CD4-positive, alpha-beta T cell treated with Interleukin-17A for 1 hour (primary cell): Measurements from ENCODE around the gene DYNLT1.
"Not testable (repeated sequence)": the region's sequence is repeated elsewhere in the genome, so short reads cannot be mapped to it uniquely, and the experiment has no call there.

ENCODE experiments used
- DNase-seq: peaks from one replicate; pipeline ENCODE4 v3.0.0-alpha.2; 2020

The DYNLT1 gene

DNA sequence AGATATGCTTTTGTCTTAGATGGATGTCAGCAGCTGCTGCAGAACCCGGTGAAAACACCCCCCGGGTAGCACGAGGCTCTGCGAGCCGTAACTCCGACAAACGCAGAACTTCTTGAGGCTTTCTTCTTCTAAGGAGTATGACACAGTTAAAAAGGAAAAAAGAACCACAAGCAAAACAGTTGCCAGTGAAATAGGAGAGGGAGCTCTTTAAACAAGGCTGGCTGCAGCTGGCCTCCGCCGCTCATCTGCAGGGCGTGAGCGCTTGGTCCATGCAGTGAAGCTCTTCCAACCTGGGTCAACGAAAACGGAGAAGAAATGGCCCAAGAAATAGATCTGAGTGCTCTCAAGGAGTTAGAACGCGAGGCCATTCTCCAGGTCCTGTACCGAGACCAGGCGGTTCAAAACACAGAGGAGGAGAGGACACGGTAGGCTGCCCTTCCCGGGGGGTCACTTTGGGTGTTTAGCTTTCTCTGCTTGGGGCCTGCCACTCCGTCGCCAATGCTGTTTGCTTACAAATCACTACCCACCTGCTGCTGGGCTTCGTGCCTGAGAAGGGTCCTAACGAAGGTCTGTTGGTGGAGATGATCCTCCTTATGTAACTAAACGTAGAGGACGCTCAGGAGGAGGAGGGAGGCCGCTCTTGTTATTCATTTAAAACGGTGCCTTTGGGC is 18.5 kb upstream of the DYNLT1 start:
- no peak for DNase-seq

- DNase-seq = no peak
Observed at GRCh38 chr6:158662607-158662953, 18.0 kb upstream of the DYNLT1 start.

DNA sequence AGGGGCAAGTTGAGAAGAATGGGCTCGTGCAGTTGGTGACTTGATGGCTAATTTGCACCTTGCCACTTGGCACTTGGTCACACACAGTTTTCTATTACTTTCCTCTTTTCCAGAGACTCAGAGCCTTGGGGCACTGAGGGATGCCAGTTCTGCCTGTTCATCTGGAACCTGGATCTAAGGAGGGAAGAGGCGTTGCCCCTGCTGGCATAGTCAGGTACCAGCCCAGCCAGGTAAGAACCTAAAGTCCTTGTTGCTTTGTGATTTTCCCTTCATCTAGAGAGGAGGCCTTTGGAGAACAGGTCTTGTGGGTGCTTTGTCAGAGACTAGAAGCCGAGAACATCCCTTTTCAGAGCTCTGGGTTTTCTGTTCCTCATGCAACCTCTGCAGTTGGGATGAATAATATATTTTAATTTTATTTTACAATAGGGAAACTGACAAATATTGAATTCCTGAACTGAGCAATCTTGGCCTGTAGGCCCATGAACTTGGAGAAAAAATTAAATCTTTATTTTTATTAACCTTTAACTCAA is 16.7 kb upstream of the DYNLT1 start:
- no peak for DNase-seq

DNA sequence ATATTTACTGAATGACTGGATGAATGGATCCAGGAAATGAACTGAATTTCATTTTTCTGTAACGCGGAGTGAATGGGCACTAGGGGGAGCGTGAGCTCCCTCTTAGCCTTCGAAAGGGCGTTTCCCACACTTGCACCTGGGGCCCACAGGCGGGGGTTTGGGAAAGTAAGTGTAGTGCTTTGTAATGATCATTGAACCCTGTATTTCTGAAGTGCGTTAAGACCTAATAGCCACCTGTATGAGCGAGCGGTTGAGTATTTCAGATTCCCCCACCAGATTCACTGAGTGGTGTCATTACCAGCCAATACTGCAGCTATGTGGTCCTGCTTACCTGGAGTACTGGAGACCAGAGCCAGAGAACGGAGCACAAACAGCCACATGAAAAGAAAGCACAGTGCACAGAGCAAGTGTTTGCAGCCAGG is 15.8 kb upstream of the DYNLT1 start:
- peak; percentile 60 for DNase-seq

DNA sequence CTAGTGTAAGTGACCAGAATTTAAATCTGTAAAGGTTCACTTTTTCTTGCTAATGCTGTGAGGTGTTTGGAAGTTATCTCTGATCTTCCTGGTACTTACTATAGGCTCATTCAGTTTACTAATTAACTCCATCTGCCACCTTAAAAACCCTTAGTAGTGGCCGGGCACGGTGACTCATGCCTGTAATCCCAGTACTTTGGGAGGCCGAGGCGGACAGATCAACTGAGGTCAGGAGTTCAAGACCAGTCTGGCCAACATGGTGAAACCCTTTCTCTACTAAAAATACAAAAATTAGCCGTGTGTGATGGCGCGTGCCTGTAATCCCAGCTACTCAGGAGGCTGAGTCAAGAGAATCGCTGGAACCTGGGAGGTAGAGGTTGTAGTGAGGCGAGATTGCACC is 12.4 kb upstream of the DYNLT1 start:
- not testable (repeated sequence) for DNase-seq

- no peak for DNase-seq
Observed at GRCh38 chr6:158655569-158656450, 11.3 kb upstream of the DYNLT1 start.

GRCh38 chr6:158654960-158655489 is 10.5 kb upstream of the DYNLT1 start:
- peak; percentile 30 for DNase-seq

DNA sequence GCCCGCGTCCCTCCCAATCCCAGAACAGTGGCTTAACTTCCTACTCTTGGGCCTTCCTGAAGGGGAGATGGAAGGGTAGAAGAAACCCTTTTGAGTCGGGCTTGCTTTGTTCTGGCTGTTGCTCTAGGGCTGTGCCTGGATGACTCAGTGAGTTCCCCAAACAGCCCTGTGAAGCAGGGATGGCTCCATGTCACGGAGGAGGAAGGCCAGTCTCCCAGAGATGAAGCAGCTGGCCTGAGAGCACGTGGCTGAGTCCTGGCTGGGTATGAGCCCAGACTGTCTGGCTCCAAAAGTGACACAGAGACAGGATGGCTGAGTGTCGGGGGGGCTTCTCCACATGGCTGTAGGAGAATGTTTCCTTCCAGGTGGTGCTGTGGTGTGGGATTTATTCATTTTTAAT is 10.0 kb upstream of the DYNLT1 start:
- DNase-seq = peak; percentile 24

DNA sequence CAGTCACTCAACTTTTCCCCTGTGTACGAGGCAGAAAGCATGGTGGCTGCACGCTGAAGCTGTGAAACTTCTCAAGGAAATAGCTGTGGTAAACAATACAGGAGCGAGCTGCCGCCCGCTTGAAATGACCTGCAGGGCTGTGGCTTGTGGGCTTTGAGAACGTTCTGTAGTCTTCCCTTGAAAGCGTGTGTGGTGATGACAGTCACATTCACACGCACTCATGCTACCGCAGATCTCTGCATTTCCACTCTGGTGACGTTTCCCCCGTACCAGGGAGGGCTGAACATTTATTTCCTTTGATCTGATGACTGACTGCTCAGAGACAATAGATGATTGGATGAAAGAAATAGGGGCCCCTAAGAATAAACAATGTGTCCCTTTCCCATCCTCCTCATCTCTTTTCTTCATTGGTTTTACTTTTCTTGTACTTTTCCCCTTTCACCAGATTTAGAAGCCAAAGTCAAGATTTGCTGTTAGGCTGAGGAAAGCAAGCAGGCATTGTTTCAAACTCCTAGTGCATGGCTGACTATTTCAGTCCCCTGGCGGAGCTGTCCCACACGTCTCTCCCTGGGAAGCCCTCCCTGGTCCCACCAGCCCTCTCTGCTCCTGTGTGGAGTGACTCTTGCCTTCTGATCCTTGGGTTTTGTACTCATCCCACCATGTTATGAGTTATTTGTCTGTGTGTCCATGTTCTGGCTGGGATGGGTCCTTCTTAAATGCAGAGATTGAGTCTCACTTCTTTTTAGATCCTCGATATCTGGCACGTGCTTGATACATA is 9.2 kb upstream of the DYNLT1 start:
- peak; percentile 95 for DNase-seq

- DNase-seq = not testable (repeated sequence)
Observed at GRCh38 chr6:158651981-158652737, 7.6 kb upstream of the DYNLT1 start.

DNA sequence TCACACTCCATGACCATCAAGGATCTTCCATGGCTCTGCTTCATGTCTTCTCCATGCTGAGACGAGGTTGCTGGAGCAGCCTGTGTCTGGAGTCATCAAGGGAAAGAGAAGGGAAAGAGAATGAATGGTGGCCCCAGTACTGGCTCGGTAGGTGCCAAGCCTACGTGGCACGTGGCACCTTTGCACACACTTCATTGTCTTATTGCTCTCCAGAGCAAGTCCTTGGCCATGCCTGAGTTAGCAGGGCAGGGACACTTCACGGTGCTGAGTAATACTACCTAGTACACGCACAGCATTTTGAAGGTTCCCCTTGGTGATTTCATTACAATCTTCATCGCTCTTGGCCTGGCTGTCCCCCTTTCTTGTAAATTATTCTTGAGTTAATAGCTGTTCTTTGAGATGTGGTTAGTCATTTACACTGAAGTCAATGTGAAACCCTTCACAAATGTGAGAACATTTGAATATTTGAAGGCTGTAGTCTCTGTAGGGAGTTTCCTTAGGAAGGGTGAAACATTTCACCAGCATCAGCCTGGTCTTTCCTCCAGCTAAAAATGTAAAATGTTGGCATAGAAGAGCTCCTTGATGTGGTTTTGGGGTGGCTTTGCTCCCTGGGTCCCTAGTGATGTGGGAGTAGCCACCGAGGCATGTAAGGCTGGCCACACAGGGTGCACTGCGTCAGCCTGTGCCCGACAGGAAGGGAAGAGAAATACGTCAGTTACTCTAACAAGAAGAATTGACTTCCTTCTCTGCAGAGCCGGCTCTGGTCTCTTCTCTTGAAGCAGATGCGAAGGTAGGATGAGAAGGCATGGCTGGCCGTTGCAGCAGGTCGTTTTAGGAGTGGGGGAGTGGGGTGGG is 5.0 kb upstream of the DYNLT1 start, which contains the start of gene SYTL3:
SYTL3 (plus strand) TSS at position 766 of the 855 bp plus-strand sequence. CDS start 13,215 bp downstream, outside the sequence.
- peak; percentile 91 for DNase-seq

DNA sequence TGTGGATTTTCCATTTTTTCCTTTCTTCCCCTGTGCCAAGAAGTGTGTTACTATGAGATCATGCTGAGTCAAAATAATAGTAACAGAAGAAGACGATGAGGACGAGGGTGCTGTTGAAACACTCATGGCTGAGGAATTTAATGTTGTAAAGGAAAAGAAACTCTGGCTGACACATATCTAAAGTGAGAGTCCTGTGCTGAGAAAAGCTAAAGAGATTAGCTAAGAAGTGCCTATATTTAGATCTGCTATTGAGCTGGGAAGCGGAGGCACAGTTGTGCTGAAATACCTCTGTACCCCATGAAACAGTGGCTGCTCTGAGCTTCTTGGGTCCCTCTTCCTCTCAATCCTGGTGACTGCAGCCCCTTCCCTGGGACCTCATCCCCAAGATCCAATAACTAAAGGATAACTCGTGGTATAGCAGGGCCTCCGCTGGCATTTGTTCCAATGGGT is 4.2 kb upstream of the DYNLT1 start:
- no peak for DNase-seq

DNA sequence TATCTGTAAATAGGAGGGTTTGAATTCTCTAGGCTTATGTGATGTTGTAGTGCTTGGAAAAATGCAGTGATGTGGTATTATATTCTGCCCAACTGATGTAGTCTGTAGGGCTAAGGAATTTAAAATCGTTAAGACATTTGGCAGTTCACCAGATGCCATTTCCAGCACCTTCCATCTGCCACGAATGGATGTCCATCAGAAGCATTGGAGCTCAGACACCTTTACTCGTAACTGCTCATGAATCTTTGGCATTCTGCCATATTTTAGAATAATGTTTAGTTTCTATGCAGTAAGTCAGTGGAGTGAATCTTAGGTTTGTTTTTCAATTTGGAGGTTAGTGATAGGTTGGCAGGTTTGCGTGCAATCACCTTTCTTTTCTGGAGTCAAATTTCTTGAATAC is 3.0 kb upstream of the DYNLT1 start:
- no peak for DNase-seq

- DNase-seq = no peak
Observed at GRCh38 chr6:158646023-158646910, 1.7 kb upstream of the DYNLT1 start.

DNA sequence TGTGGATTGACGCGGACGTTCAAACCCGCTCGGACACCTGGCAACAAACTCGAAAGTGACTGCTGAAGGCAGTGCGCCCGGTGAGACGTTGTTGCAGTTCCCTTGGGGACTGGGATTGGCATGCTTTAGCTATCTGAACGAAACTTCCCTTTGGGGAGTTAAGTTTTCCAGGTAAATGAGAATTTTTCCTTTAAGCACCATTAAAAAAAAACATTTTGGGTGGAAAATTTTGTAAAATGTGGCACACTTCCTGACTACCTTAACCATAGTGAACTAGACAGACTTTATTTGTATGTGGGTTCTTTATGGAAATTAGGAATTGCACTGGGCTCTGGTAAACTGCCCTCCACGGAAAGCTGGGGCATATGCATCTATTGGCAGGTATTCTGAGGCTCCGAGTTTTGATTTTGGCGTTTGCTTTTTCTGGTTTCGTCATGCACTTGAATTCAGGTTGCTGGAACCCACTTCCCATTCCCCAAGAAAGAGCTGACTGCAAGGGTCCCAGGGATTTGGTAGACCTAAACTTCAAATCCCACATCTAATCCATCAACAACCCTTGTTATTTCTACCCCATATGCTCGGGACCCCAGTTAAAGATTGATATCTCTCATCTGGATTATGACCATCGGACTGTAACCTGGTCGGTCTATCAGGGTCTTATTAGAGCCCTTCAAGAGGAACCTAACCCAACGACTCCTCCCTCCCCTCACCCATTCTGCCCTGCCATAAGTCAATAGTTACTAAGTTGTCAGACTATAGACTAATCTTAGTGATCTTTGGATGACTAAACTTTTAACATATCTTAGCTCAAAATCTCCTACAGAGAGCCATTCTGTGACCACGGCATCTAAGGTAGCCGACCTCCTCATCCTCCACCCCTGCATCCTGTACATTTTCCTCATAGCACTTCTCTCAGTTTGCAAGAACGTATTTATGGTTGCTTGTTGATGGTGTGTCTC is 800 bp upstream of the DYNLT1 start:
- DNase-seq = no peak

DNA sequence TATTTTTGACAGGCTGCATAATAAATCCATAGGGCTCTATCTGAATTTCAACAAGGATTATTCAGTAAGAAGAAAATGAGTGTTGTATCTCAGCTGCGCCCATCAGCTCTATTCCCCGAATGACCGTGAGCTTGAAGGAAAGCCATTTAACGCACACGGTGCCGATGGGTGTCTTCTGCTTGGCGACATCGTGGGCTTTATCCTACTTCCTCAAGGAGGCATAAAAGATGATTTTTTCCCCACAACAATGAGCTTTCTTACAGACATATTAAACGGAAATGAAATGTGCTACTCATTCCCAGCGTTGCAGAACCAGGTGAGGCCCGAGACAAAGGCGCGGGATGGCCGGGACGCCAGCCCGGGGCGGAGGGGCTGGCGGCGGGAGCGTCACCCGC is 710 bp downstream of the DYNLT1 start:
- peak; percentile 32 for DNase-seq

DNA sequence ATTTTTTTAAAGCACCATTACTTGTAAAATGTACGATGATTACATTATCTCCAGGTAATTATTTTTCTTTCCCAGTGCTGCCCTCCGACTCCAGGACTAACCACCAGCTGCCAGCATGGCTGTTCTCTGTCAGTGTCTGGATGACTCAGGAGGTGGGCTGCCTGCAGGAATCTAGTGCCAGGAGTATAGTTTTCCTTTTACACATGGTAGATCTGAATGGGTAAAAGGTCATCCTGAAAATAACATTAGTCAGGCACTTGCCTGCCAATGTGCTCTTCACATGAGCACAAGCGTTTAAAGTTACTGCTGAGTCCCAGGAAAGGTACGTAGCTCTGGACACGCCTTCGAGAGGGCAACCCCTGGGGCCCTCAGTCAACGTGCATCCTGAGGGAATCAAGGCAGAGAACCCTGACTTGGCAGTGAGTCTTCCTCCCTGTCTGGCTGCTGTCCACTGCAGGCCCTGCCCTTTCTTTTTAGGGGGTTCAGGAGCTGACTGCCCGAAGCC is 2.4 kb downstream of the DYNLT1 start:
- no peak for DNase-seq

DNA sequence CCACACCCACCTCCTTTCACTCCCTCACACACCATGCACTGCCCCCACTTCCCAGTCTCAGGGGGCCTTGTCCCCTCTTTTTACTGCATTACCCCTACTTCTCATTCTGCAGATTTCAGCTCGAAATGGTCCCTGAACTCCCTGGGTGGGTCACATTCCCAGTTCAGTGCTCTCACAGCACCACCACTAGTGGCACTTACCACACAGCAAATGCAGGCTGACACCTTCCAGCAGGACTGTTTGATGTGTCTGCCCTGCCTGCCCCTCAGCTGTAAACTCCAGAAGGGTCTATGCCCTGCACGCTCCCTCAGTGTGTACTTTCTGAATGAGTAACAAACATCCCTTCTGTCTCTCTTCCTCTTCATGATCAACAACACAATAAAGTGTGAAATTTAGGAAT is 4.0 kb downstream of the DYNLT1 start:
- no peak for DNase-seq

- no peak for DNase-seq
Observed at GRCh38 chr6:158639056-158639455, 5.5 kb downstream of the DYNLT1 start.
